Activated CD4-positive, CD25-positive, alpha-beta regulatory T cell (primary cell): Measurements from ENCODE around the gene NFIA.

Experiments used
- DNase-seq, 4 experiments: peaks; one replicate each; lab custom pipeline; 2025; lab: John Stamatoyannopoulos, UW

The NFIA gene

DNA sequence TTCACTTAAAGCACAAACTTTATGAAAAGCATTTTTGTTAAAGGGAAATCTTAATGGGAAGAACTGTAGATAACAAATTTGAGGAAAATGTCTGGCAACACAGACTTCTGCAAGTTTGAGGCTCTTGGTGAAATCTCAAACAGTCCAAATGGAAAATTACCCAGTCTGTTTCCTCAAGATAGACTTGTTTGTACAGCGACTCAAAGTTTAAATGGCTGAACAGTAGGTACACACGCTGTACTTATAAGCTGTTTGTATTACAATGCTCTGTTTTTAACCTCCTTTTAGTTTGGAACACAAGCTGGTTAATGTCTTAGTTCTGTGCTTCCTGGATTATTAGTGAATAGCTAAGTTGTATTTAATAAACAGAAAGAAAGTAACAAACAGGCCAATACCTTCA lies 217.1 kb downstream of the NFIA start:
- DNase-seq: no peak

DNA sequence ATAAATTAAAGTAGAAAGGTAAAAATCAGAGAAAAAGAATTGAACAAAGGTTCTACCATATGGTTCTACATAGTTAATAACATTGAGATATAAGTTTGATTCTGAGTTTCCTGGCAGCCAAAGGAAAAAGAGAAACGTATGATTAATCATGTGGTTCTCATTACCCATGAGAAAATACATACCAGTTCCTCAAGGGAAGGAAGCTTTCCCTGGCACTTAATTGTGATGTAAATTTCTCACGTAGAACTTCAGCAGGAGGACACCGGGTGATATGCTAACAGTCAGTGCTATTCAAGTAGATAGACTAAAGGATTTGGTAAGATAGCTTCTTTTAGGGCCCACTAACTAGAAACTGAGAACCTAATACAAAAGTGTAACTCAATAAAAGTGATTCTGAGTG lies 218.5 kb downstream of the NFIA start:
- DNase-seq: no peak

DNA sequence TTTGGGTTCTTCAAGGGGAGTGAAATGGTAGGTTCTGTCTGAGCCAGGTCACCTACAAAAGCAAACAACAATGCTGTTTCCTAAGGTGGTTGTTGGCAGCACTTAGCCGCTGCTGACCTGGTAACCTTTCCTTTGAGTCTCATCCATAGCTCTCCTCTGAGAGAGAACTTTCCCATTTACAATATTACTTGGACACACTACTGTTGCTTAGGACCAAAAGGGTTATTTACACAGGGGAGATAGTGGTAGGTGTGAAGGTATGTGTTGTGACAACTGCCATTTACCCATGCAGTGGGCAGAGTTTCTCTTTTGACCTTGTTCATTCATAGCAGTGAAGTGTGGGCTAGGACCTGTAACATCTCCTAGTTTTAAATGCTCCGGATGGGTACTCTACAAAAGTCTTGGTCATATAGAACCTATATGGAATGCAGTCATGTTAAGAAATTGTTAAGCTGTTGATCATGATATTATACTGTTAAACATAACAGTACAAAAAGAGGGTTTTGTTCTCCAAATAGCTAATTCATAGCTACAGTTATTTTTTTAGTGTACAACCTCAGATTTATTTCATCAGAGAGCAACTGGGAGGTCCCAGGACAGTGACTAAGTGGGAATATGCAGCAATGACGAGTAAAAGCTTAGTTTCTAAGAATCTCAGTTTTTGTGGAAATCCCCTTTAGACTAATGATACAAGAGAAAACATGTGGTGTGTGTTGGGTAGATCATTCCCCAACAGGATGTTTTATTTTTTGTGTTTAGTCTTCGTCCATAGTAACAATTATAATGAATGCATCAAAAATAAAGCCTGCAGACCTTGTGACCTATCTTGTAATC lies 219.7 kb downstream of the NFIA start:
- no peak for DNase-seq

DNA sequence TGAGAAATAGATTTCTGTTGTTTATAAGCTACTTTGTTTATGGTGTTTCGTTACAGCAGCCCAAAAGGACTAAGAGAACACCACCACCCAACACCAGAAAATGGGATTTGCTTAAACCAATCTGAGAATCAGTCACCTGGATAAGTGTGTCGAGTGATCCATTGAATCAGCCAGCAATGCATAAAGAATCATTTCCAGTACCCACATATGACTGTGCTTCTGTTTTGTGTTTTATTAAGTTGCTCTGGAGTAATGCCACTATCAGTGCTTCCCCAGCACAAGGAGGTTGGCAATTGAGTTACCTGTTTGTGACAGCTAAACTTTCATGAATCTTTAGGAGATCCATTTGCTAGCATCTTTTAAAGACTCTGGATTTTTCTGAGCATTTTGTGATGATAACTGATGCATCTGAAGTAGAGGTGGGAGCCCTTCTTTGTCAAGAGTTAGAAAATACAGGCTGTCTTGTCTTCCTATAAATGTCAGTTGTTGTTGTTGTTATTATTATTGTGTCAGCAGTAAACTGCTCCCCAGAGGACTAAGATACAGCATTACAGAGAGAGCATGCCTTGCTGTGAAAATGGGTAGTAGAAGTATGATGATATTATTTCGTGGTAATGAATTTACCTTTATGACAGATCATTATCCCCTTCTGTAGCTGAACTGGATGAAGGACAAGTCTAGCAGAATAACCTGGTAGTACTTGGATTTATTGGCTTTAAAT lies 225.2 kb downstream of the NFIA start:
- no peak for DNase-seq

DNA sequence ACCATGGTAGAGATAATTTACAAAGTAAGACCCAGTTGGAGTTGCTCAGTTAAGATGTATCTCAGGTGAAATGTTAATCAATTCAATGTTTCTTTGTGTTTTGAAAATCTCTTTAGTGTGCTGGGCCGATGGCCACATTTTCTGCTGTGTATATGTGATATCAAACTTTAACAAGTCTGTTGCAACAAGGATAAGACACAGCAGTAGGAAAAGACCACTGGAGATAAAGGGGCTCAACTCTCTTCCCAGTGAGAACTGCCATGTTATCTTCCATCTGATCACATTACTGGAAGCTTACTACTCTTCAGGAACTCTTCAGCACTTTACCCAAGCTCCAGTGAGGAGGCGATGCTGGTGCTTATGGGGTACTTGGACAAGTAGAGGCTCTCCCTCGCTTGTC lies 227.7 kb downstream of the NFIA start:
- no peak for DNase-seq

DNA sequence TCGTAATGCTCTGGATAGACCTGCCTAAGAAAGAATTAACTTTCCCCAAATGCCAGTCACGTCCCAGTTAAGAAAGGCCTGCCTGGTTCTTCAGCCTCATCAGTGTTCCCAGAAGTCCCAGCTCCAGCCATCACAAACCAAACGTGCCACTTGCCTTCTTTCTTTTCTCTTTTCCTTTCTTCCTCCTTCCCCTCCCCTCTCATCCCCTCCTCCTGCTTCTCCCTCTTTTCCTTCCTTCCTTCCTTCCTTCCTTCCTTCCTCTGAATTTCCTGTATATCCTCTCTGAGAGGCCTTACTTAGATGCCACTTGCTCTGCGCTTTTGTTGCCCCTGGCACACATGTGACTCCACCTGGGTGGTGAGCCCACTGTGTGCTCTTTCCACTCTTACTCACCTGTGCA lies 228.2 kb downstream of the NFIA start:
- DNase-seq: no peak

DNA sequence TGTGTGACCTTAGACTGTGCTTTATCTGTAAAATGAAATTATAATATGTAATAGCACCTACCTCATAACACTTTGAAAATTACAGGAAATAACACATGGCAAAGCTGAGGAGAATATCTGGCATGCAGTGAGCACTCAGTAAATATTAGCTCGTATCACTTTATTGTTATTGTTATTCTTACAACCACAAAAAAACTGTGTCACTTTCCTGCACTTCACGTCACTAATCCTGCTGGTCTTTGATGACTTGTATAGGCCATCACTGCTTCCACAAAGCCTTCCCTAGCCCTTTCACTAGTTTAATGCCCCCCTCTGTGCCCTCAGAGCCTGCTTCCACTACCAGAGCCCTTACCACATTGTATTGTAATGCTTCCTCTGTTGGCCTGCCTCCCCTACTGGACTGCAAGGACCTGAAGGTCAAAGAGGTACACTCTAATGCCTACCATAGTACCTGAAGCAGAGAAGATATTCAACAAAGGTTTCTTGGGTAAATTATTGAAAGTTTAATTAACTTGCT lies 231.6 kb downstream of the NFIA start:
- no peak for DNase-seq

DNA sequence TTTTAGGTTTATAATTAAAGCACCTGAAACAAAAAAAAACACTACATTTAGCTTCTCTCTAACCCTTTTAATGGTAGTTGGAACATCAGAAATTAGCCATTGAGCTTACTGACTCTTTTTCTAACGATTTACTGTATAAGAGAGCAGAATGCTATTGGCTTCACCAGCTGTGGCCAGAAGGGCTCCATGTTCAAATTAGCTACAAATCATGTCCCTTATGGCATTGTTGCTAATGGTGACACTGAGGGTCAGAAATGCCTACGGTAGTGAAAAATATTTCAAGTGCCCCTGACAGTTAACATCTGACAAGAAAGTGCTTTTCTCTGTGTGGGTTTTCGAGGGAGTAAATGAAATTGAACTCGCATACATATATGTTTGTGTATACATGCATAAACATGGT lies 232.7 kb downstream of the NFIA start:
- no peak for DNase-seq

DNA sequence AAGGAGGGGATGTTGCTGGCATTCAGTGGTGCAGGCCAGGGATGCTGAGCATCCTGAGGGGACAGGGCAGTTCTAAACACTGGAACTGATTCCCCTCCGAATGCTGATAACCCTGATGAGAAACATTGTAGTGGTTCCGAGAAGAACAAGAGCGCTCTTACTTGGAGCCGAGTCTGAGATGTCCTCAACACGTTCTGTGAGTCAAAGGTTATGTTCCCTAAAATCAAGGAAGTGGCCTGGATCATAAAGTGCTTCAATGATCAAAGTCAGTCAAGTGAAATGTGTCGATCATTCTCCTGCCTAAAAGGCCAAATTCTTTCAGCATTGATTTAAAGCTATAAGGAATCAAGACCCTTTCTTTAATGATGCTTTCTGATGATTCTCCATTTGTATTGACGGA lies 234.1 kb downstream of the NFIA start:
- no peak for DNase-seq

DNA sequence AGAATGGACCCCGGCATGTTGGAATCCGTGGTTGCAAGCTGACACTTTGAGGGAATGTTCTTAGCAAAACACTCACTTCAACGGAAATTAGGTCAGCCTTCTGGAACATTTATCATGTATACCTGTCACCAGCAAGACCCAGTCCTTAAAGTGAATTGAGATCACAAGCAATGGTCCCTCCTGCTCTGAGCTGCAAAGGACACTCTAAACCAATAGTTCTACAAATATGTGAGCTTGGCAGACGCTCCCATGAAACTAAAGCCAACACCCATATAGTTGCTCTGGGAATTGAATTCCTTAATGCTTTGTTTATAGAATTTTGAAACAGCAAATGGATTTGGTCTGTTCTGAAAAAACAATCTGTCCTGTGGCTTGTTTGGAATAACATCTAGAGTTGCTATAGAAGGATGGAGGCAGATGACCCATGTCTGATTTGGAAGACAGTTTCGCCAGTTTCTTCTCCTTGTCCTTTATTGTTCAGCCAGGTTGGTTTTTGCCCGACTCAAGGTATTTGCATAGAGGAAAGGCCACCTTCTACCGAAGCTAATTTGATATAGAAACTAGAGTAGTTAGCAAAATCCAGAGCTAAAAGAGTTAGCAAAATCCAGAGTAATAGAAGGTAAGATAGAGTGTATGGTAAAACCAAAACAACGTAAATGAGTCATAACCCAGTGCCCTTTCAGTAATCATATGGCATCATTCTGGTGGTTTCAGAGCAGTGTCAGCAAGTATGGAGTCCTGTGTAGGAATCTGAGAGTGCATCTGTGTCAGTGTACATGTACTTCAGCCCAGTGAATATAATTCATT lies 236.2 kb downstream of the NFIA start:
- no peak for DNase-seq

DNA sequence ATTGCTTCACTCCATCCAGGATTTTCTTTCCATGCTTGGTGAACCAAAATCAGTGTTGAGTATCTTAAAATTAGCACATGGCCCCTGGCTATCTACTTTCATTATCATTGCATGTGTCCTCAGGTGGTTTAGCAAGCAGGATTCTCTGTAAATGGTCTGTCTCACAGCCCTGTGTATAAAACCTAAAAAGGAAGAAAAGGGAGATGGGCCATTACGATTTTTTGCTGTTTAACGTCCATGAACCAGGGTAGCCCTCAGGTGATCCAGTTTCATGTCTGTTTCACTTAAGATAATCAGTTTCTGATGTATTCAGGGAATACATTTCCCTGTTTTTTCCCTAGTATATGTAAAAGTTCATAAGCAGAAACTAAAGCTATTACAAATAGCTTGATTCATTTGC lies 238.2 kb downstream of the NFIA start:
- no peak for DNase-seq

DNA sequence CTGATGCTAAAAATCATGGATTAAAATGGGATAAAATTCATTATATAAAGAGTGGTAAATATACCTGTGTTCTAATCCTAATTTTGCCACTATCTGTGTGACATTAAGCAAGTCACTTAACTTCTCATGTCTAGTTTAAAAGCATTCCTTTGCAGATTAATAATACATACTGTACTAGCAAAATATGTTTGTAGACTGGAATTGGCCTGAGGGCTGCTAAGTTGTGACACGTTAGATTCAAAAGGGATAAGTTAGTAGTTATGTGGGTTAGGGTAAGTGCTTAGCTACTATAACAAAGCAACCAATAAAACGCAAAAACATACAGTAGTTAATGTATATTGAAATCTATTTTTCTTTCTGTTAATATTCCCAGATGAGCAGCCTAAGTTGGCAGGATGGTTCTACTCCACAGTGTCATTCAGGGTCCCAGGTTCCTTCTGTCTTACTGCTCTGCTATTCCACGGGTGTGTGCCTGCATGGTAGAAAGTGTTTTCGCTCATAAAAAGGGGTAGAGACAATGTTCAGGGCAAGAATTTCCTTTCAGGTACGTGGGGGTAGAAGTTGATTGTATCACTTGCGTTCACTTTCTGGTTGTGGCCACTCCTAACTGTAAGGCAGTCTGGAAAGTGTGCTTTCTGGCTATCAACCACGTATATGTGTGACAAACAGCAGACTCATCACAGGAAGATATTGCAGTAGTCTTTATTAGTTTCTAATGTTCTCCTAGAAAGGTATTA lies 239.8 kb downstream of the NFIA start:
- DNase-seq: no peak

DNA sequence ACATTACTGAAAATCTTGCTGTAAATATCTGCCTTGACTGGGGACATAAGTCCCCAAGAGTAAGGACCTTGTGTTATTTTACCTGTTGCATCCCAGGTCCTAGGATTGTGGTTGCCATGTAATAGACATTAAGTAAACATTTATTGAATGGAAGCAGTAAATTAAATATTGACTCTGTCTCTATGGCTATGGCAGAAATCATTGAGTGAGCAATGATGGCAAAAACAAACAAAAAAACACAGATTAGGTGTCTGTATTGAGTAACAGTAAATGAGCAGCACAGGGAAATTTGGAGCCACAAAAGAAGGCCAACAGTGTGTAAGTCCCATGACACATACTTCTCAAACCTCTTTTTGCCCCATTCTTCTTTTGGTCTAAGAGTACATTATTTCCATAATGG lies 240.4 kb downstream of the NFIA start:
- DNase-seq: no peak

DNA sequence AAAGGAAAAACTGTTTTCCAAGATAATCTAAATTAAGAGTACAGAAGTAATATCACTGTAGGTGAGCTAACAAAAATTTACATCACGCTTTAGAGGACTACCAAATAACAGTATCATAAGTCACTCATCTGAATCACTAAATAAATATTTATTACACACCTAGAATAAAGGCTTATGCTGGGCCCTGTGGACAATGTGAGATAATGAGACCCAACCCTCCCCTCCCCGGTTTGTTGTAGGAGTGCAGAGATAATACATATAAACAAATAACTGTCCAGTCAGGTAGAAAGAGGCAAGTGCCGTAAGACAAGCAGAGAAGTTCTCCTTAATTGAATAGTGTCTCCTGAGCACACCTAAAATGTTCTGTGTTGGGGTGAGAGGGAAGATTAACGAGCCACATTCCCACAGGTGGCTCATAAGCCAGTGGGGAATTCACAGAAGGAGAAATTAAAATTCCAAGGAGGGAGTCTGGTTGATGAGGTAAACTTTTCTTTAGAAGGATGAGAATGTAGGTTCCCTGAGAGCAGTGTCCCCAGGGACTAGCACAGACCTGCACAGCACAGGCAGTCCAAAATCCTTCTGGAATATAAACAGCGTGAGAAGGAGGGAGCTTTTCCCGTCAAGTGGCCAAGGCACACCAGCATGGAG lies 241.4 kb downstream of the NFIA start:
- DNase-seq: no peak

DNA sequence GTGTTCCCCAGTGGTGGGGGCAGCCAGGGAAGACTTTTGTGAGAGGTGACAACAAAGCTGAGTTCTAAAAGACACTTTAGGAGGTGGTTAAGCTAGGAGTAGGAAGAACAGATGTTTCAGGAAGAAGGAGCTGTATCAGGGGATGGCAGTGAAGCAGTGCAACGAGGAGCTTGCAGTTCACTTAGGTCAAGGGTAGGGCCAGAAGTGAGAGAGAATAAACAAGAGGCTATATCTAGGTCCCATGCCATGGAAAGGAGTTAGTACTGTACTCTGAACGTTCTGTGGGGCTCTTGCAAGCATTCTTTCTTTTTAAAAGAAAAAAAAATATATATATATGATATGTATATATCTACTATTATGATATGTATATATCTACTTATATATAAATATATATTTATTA lies 244.4 kb downstream of the NFIA start:
- DNase-seq: no peak

DNA sequence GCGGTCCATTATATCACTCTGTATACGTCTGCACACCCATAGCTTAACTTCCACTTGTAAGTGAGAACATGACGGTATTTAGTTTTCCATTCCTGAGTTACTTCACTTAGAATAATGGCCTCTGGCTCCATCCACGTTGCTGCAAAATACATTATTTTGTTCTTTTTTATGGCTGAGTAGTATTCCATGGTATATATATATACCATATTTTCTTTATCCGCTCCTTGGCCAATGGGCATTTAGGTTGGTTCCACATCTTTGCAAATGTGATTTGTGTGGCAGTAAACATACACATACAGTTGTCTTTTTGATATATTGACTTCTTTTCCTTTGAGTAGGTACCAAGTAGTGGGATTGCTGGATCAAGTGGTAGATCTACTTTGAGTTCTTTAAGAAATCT lies 245.1 kb downstream of the NFIA start:
- no peak for DNase-seq

DNA sequence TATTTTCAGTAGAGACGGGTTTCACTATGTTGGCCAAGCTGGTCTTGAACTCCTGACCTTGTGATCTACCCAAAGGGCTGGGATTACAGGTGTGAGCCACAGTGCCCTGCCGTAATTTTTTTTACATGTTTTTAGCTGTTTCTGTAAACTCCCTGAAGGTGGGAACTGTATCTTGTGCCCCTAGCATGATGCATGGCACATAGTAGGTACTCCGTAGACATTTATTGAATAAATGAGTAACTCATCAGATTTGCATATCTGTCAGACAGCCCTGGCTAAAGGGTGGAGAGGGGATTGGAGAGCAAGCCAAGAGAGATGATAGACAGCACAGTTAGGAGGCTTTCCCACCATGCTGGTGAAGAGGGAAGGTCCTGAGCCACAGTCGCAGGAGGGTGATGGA lies 247.2 kb downstream of the NFIA start:
- no peak for DNase-seq

DNA sequence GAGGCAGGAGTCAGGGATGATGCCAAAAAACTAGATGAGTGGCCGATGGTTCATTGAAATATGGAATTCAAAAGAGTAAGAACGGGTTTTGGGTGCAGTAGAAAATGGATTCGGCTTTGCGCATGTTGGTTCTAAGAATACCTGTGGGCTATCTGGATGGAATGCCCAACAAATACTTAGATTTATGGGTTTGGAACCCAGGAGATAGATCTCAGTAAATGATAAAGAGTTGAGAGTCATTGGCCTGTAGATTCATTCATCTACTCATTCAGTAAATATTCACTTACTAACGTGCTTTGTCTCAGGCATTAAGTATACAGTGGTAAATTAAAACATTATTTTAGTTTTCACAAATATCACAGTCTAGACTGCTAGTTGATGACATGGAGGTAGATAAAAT lies 247.7 kb downstream of the NFIA start:
- no peak for DNase-seq

DNA sequence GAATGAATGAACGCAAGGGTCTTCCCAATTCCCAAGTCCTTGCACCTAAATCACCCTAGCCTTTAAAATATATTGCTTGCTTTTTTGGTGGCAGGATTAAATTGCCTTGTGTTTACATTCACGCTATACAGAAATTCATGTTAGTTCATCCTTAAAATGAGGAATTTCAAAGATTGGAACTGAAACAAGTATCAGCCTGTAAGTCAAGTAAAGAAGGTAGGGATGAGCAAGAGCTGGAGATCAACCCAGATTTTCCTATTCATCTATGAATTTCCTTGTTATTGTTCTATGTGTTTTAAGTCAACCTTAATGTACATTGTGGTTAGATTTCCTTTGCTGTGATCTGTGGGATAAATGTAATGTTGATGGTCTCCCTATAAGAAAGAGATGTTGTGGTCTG lies 248.2 kb downstream of the NFIA start:
- no peak for DNase-seq

DNA sequence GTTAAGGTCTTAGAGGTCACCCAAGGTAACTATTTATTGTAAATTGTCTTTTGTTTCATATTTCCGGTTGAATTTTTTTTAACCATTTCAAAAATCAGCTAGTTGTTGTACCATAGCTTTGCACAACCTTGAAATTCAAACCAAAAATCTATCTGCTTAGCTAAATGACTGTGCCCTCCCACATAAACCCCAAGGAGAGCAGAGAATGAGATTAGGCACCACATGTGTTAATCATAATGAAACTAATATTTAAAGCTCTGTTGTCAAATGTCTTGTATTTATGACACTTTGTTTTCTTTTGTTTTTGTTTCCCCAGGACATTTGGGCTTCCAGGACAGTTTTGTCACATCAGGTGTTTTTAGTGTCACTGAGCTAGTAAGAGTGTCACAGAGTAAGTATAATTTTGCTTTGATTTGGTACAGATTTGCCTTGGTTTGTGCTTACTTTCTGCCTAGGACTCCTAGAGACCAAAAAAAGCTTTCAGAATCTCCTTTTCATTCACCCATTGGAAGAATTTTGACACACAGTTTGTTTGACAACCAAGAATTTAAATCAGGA lies 249.9 kb downstream of the NFIA start:
- no peak for DNase-seq

DNA sequence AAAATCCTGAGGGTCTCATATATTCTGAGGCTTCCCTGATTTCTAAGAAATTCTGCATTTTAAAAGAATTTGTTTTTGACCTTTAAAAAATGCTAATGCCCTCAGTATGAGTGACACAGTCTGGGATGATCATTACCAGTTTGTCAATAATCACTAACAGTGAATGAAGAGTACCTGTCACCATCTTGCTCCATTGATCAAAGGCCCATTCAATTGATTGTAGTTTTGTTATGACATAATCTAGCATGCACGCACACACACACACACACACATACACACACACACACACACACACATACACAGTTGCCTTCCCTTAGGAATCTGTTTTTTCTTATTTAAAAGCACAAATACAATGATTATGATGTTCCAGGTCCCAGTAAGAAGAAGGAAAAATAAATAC lies 250.4 kb downstream of the NFIA start:
- no peak for DNase-seq
